ENCODE data around the gene PSMD13.
"Not testable (repeated sequence)": the region's sequence is repeated elsewhere in the genome, so short reads cannot be mapped to it uniquely, and the experiment has no call there.

PSMD13 gene

GRCh38 chr11:279040-279965, 42.5 kb downstream of the PSMD13 start:
- DNase-seq, result no peak

DNA sequence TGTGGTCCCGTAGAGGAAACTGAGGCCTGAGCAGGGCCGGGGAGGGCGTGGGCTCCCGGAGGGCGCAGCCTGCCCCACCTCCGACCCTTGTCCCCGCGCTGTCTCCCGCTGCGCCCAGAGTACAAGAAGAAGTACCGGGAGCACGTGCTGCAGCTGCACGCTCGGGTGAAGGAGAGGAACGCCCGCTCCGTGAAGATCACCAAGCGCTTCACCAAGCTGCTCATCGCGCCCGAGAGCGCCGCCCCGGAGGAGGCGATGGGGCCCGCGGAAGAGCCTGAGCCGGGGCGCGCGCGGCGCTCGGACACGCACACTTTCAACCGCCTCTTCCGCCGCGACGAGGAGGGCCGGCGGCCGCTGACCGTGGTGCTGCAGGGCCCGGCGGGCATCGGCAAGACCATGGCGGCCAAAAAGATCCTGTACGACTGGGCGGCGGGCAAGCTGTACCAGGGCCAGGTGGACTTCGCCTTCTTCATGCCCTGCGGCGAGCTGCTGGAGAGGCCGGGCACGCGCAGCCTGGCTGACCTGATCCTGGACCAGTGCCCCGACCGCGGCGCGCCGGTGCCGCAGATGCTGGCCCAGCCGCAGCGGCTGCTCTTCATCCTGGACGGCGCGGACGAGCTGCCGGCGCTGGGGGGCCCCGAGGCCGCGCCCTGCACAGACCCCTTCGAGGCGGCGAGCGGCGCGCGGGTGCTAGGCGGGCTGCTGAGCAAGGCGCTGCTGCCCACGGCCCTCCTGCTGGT, 43.4 kb downstream of the PSMD13 start:
- no peak for DNase-seq

DNA sequence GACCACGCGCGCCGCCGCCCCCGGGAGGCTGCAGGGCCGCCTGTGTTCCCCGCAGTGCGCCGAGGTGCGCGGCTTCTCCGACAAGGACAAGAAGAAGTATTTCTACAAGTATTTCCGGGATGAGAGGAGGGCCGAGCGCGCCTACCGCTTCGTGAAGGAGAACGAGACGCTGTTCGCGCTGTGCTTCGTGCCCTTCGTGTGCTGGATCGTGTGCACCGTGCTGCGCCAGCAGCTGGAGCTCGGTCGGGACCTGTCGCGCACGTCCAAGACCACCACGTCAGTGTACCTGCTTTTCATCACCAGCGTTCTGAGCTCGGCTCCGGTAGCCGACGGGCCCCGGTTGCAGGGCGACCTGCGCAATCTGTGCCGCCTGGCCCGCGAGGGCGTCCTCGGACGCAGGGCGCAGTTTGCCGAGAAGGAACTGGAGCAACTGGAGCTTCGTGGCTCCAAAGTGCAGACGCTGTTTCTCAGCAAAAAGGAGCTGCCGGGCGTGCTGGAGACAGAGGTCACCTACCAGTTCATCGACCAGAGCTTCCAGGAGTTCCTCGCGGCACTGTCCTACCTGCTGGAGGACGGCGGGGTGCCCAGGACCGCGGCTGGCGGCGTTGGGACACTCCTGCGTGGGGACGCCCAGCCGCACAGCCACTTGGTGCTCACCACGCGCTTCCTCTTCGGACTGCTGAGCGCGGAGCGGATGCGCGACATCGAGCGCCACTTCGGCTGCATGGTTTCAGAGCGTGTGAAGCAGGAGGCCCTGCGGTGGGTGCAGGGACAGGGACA, 44.1 kb downstream of the PSMD13 start:
- no peak for DNase-seq

GRCh38 chr11:281486-282161, 44.8 kb downstream of the PSMD13 start:
- no peak for DNase-seq

DNA sequence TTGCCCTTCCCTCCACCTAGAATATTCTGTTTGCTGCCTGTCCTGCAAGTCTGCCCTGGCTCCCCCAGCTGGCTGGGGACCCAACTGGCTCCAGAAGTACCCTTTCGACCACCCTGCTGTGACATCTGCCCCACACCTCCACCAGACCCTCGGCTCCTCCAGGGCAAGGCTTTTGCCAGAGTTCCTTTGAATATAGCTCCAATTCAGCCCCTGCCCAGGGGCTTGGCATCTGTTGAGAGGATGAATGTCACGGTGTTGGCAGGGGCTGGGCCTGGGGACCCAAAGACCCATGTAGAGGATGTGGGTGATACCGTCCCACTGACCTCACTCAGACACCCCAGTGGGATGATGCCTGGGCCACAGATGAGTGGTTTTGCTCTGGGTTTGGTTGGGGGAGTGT, 45.4 kb downstream of the PSMD13 start:
- DNase-seq, result no peak

DNA sequence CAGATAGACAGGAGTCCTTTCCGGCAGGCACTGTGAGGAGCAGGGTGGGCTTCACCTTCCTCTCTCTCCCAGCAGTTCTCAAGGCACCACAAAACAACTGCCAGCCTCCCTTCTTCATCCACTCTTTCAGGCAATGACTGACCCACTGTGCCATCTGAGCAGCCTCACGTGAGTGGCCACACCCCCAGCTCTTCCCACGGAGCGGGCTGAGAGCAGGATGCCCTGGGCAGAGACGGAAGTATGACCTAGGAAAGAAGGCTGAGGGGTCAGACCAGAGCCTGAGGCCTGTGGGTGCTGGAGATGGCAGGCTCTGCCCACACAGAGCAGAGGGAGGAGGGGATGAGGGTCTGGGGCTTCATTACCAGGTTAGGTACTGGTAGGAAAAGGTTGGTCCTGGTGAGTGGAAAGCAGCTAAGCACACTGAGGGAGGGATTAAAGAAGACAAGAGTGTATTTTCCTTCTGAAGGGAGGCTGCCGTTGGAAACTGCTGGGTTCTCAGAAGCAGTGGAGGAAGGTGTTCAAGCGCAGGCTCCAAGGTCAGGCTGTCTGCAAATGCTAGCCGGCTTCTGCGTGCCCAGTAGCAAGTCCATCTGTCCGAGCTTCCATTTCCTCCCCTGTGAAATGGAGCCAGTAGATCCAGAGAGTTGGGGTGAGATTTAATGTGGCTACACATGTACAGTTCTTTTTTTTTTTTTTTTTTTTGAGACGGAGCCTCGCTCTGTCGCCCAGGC, 46.0 kb downstream of the PSMD13 start:
- DNase-seq, result no peak

- DNase-seq, result no peak
These were observed 46.8 kb downstream of the PSMD13 start for GRCh38 chr11:283405-284104.

GRCh38 chr11:284105-285020, 47.6 kb downstream of the PSMD13 start:
- no peak for DNase-seq

- no peak for DNase-seq
These were observed 48.5 kb downstream of the PSMD13 start for GRCh38 chr11:285021-285893.

DNA sequence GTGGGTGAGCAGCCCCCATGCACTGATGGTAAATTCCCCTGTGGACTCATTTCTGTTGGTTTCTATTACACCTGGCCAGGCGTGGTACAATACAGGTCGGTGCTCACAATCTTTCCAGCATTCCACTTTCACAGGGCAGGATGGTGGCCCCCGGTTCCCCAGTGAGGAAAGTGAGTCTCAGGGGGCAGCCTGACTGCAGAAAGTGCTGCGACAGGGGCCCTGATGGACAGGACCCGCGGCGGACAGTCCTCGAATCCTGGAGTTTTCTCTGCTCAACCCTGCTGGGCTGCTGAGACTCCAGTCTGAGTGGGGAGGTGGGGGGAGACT, 49.1 kb downstream of the PSMD13 start:
- DNase-seq, result no peak

DNA sequence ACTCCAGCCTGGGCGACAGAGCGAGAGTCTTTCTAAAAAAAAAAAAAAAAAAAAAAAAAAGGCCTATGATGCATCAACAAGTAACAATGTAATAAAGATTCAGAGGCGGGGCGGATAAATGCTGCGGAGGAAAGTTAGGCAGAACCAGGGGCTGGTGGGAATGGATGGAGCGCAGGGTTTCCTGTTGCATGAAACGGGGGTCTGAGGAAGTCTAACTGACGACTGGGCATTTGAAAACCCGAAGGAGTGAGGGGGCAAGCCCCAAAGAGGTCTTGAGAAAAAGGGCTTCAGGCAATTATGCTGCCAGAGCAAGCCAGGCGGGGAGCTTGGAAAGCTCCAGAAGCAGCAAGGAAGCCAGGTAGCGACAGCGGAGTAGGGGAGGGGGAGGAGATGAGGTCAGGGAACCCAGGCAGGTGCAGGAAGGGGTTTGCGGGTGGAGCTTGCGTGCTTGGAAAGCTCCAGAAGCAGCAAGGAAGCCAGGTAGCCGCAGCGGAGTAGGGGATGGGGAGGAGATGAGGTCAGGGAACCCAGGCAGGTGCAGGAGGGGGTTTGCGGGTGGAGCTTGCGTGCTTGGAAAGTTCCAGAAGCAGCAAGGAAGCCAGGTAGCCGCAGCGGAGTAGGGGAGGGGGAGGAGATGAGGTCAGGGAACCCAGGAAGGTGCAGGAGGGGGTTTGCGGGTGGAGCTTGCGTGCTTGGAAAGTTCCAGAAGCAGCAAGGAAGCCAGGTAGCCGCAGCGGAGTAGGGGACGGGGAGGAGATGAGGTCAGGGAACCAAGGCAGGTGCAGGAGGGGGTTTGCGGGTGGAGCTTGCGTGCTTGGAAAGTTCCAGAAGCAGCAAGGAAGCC, 50.4 kb downstream of the PSMD13 start:
- not testable (repeated sequence) for DNase-seq

DNA sequence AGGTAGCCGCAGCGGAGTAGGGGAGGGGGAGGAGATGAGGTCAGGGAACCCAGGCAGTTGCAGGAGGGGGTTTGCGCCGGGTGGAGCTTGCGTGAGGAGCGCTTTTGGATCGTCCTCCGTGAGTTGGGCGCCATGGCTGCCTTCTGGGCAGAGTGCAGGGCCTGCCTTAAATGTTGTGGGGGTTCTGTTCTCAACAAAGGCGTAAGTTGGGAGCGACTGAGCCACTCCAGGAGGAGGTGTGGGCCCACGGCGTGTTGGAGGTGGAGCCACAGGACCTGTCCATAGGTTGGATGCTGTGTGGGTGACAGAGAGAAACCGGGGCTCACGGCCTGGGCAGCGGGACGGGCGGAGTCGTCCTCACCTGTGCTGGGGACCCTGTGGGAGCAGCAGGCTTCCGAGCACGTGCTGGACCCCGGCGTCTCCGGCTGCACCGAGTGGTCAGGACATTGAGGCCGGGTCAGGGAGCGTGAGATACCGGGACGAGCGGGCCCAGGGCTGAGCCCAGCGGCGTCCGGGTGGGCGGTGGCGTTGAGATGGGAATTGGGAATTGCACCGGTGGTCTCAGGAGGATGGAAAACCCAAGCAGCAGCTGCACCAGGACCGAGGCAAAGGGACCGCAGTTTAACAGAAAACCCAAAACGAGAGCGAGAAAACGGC, 51.2 kb downstream of the PSMD13 start:
- DNase-seq, result no peak

DNA sequence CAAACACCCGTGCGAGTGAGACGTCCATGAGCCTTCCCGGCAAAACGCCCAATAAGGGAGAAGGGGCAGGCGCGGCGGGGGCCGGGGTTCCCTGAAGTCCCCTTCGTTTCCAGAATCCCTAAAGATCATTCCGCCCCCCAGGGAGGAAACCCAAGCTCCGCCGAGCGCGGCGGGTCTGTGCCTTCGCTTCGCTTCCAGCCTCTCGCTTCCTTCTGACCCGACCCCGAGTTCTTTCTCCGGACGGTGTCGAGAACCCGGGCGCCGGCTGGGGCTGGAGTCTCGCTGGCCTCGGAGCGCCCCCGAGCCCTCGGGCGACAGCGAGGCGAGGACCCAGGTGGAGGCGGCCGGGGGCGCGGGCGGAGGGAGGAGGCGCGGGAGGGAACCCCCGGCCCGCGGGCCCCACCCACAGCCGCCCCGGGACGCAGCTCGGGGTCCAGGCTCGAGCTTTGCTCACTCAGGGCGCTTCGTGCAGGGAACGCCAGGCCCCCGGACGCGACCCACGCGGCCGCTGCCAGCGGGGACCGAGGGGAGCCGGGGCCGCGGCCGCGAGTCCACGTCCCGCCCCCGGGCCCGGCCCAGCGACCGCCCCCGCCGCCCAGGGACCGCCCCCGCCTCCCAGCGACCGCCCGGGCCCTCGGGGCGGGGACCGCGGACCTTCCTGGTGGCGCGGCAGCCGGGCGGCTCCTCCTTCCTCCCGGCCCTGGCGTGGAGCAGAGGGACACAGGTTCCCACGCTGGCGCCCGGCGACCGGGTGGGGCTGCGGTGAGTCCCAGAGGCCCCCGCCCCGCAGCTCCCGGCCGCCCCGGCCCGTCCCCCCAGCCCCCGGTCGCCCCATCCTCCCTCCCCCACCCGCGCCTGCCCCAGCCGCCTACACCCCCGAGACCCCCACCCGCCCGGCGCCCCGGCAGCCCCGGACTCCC, 52.0 kb downstream of the PSMD13 start, which contains the start of gene PGGHG:
TSS of gene PGGHG (plus strand) at position 649 of the 920 bp plus-strand sequence. CDS start 691 bp downstream, outside the sequence.
- DNase-seq, result no peak

GRCh38 chr11:289398-289711, 52.6 kb downstream of the PSMD13 start:
- no peak for DNase-seq

DNA sequence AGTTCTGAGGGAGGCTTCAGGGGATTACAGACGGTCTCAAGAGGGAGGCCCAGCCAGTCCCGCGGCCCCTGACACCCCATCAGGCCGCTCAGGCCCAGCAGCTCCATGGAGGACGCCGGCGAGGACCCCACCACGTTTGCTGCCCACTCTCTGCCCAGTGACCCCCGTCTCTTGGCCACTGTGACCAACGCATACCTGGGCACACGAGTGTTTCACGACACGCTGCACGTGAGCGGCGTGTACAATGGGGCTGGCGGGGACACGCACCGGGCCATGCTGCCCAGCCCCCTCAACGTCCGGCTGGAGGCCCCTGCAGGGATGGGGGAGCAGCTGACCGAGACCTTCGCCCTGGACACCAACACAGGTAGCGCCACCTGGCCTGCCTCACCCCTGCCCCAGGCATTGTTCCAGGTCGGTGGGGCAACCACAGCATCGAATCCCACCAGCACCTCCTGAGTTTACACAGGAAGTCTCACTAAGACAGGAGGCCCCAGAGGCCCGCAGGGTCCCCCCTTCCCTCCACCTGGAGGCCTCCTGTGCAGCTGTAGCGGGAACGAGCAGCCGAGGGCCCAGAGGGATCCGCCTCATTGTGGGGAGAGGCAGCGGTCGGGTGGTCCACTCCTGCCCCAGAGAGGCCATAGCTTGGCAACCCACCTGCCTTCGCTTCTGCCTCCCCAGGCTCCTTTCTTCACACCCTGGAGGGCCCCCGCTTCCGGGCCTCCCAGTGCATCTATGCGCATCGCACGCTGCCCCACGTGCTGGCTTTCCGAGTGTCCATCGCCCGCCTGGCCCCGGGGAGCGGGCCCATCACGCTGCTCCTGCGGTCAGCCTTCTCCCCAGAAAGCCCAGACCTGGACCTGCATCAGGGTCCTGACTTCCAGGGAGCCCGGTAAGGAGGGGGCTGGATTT, 53.2 kb downstream of the PSMD13 start:
- DNase-seq, result no peak
